B cell (primary cell): Measurements from ENCODE around the gene MEAF6. TPM values are rescaled to one million over a fixed set of nuclear protein-coding genes. Genes with fewer than 3 reads are reported as not detected.
"Not testable (repeated sequence)": the region's sequence is repeated elsewhere in the genome, so short reads cannot be mapped to it uniquely, and the experiment has no call there.

Source experiments
- ATAC-seq: fragments of 200-7000 bp; cut with Tn5 transposase; one replicate; pipeline ENCODE4 v1.10.0; 2021; ENCODE audit warnings: low read depth, mild to moderate bottlenecking, moderate number of reproducible peaks, moderate library complexity
- CTCF ChIA-PET: fragments of 350-600 bp; sonication (Branson Sonifier 250); formaldehyde crosslinking; loops from one replicate; lab custom pipeline; 2021; ENCODE audit warnings: antibody characterized with exemption, inconsistent platforms; lab: Charles Lee
- POLR2A ChIA-PET: fragments of 350-600 bp; sonication (Branson Sonifier 250); formaldehyde crosslinking; loops from one replicate; lab custom pipeline; 2021; ENCODE audit warnings: antibody characterized with exemption; lab: Charles Lee
- DNase-seq: peaks from one replicate; pipeline ENCODE4 v3.0.0; 2013
- H2AFZ ChIP-seq: 2 replicates; pipeline ENCODE4 v1.6.1; 2012; ENCODE audit warnings: mild to moderate bottlenecking, low read depth, low read length; ENCODE audit not compliant: insufficient read depth, poor library complexity, severe bottlenecking
- H3K27ac ChIP-seq, 2 donors: 1 replicate in 1 of 2; 2 replicates in 1 of 2; pipeline ENCODE4 v1.5.1; 2012 to 2013; ENCODE audit warnings: low read length in 2 of 2, mild to moderate bottlenecking in 2 of 2, moderate library complexity in 1 of 2
- H3K27me3 ChIP-seq, 4 experiments: fragments of 200-600 bp in 1 of 4; sonication (generic) in 1 of 4; replicated peaks in 1 of 4; 1 replicate in 2 of 4; 2 replicates in 2 of 4; pipeline versions ENCODE4 v1.6.1 to v1.7.0; 2013 to 2016; ENCODE audit warnings: low read length in 3 of 4, mild to moderate bottlenecking in 2 of 4, mixed read lengths in 1 of 4, moderate library complexity in 1 of 4; ENCODE audit not compliant: insufficient read depth in 4 of 4, control insufficient read depth in 3 of 4; ENCODE audit errors: control extremely low read depth in 1 of 4
- H3K36me3 ChIP-seq, 2 experiments: replicated peaks in 1 of 2; 1 replicate in 1 of 2; 2 replicates in 1 of 2; pipeline versions ENCODE4 v1.6.1 to v1.7.1; 2013; ENCODE audit warnings: low read length in 1 of 2; ENCODE audit not compliant: insufficient read depth in 2 of 2, control insufficient read depth in 1 of 2; ENCODE audit errors: control extremely low read depth in 1 of 2, extremely low read depth in 1 of 2
- H3K4me1 ChIP-seq, 2 donors: fragments of 200-600 bp in 1 of 2; sonication (generic) in 1 of 2; 1 replicate in 1 of 2; 2 replicates in 1 of 2; pipeline versions ENCODE4 v1.5.1 to v1.6.1; 2013 to 2017; ENCODE audit warnings: low read length in 2 of 2; ENCODE audit not compliant: control insufficient read depth in 2 of 2, insufficient read depth in 2 of 2
- H3K4me2 ChIP-seq: replicated peaks from 2 replicates; pipeline ENCODE3; 2012; ENCODE audit warnings: mild to moderate bottlenecking, low read depth, low read length; ENCODE audit not compliant: poor library complexity, severe bottlenecking
- H3K4me3 ChIP-seq, 5 experiments: fragments of 200-600 bp in 1 of 5; sonication (generic) in 1 of 5; 1 replicate in 3 of 5; 2 replicates in 2 of 5; pipeline versions ENCODE4 v1.5.1 to v1.7.0; 2011 to 2016; ENCODE audit warnings: low read length in 4 of 5, mild to moderate bottlenecking in 4 of 5, low read depth in 2 of 5, control low read depth in 1 of 5, moderate library complexity in 1 of 5; ENCODE audit not compliant: insufficient read depth in 1 of 5; ENCODE audit errors: control extremely low read depth in 1 of 5, extremely low read depth in 1 of 5
- H3K79me2 ChIP-seq: fragments of 200-600 bp; sonication (generic); one replicate; pipeline ENCODE4 v1.6.0; 2016; ENCODE audit warnings: low read length; ENCODE audit not compliant: control insufficient read depth, insufficient read depth
- H3K9ac ChIP-seq: fragments of 200-600 bp; sonication (generic); 2 replicates; pipeline ENCODE4 v1.6.1; 2017; ENCODE audit warnings: mild to moderate bottlenecking, low read length, moderate library complexity
- H3K9me3 ChIP-seq, 3 donors: one replicate each; pipeline versions ENCODE4 v1.6.1 to v1.7.1; 2013; ENCODE audit warnings: low read length in 2 of 3; ENCODE audit not compliant: control insufficient read depth in 2 of 3, insufficient read depth in 1 of 3; ENCODE audit errors: control extremely low read depth in 1 of 3
- H4K20me1 ChIP-seq: 2 replicates; pipeline ENCODE4 v1.6.0; 2012; ENCODE audit warnings: mild to moderate bottlenecking, low read length; ENCODE audit not compliant: insufficient read depth, control insufficient read depth, poor library complexity, severe bottlenecking
- H3K27ac Mint-ChIP-seq: one replicate; pipeline ENCODE4 v1.8.0; 2021; ENCODE audit warnings: mixed read lengths
- H3K27me3 Mint-ChIP-seq: one replicate; pipeline ENCODE4 v1.8.0; 2021; ENCODE audit warnings: mixed read lengths
- H3K4me1 Mint-ChIP-seq: one replicate; pipeline ENCODE4 v1.8.0; 2021; ENCODE audit warnings: mixed read lengths
- H3K4me3 Mint-ChIP-seq: one replicate; pipeline ENCODE4 v1.8.0; 2021; ENCODE audit warnings: mixed read lengths
- H3K9me3 Mint-ChIP-seq: one replicate; pipeline ENCODE4 v1.8.0; 2022; ENCODE audit warnings: mixed read lengths; ENCODE audit not compliant: insufficient read depth
- EZH2 ChIP-seq: IDR thresholded peaks from 2 replicates; pipeline ENCODE4 v1.6.1; 2012; ENCODE audit warnings: borderline replicate concordance, low read depth, mild to moderate bottlenecking, moderate library complexity, low read length; ENCODE audit not compliant: insufficient read depth, poor library complexity, severe bottlenecking
- WGBS: methylation state at CpG from one replicate; pipeline ENCODE4 v1.1.5; 2013; ENCODE audit warnings: missing lambda C conversion rate; ENCODE audit not compliant: insufficient coverage; 5-methylcytosine and 5-hydroxymethylcytosine counted together
- intact Hi-C: fragments of 100-400 bp; cut with micrococcal nuclease; formaldehyde crosslinking; loops from one replicate; pipeline ENCODE4 v1.10.0; 2022
- polyA plus RNA-seq: library from polyadenylated mRNA; depleted of rRNA; stranded (reverse); fragments of >200 nt; gene quantifications from 2 replicates; pipeline ENCODE4 v1.2.3, GENCODE V29; 2012
- total RNA-seq, 2 donors: library from RNA; stranded (reverse); fragments of 120-200 nt in 1 of 2; gene quantifications; 1 replicate in 1 of 2; 2 replicates in 1 of 2; pipeline versions ENCODE4 v1.2.3 to v1.2.4, GENCODE V29; 2013 to 2022
- TF ChIP-seq, protein P1 (sequence below): fragments of 200-600 bp; IDR thresholded peaks from one replicate; pipeline ENCODE4 v1.8.0; 2022; ENCODE audit warnings: antibody characterized with exemption, mild to moderate bottlenecking

Gene MEAF6
- total and polyA plus RNA-seq, 2 donors (not counting 1 experiment from before 2014, with no cell fraction given): 52.5 to 84.2 TPM

DNA sequence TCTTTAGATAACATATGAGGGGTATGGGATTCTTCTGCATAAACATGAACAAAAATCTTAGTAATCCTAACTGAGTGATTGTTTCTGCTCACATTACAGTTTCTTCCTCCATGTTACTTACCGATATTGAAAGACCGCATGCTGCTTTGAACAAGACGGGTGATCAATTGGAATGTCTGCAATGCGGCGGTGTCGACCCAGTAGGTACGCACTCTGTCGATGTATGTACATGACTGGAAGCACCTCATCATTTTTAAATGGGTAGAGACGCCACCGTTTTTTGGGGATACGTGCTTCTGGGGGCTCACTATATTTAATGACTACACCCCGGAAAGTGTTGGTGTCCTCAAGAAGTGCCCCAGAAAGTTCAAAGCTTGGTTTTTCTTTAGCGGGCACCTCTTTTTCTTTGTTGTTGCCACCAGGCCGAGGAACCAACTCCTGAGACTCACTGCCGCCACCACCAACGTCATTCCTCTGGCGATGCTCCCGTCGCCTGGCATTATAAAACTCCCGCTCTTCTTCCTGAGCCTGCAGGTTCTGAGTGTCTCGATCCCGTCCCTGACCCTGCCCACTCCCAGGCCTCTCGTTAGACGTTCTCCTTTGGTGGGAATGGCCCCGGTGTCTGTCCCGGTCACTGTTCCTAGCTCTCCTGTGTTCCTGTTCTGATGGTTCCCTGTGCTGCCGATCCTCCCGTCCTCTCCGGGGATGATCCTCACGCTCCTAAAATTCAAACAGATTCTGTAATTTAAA is 25.6 kb upstream of the MEAF6 start:
- Histone ChIP-seq H3K9me3 (no peaks in the 10 kb centered on the region), H3K79me2 (peaks cover 29% of the 10 kb centered on the region), H3K27me3 (no peaks in the 10 kb centered on the region), H3K36me3 (peaks cover 7 to 67% of the 10 kb centered on the region in 2 experiments), H3K27ac (no peak overlapping the region), H3K4me2 (no peak overlapping the region), H3K9ac (no peak overlapping the region), H2AFZ (no peak overlapping the region), H3K4me3 (no peak overlapping the region), H3K4me1 (no peaks in the 10 kb centered on the region), H4K20me1 (peaks cover 9% of the 10 kb centered on the region)
- Mint-ChIP-seq H3K27me3 (no peaks in the 10 kb centered on the region), H3K27ac (no peak overlapping the region), H3K9me3 (no peaks in the 10 kb centered on the region), H3K4me1 (no peaks in the 10 kb centered on the region), H3K4me3 (no peak overlapping the region)
- intact Hi-C loops: no loop called here
- DNase-seq (no peak), ATAC-seq (no peak)
- CTCF ChIA-PET: no interaction called here
- WGBS: 99% methylated on average over 30 of the region's 30 CpGs
- no peak for TF ChIP-seq EZH2
- TF ChIP-seq, protein P1, sequence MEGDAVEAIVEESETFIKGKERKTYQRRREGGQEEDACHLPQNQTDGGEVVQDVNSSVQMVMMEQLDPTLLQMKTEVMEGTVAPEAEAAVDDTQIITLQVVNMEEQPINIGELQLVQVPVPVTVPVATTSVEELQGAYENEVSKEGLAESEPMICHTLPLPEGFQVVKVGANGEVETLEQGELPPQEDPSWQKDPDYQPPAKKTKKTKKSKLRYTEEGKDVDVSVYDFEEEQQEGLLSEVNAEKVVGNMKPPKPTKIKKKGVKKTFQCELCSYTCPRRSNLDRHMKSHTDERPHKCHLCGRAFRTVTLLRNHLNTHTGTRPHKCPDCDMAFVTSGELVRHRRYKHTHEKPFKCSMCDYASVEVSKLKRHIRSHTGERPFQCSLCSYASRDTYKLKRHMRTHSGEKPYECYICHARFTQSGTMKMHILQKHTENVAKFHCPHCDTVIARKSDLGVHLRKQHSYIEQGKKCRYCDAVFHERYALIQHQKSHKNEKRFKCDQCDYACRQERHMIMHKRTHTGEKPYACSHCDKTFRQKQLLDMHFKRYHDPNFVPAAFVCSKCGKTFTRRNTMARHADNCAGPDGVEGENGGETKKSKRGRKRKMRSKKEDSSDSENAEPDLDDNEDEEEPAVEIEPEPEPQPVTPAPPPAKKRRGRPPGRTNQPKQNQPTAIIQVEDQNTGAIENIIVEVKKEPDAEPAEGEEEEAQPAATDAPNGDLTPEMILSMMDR: no peak
- POLR2A ChIA-PET: no interaction called here

DNA sequence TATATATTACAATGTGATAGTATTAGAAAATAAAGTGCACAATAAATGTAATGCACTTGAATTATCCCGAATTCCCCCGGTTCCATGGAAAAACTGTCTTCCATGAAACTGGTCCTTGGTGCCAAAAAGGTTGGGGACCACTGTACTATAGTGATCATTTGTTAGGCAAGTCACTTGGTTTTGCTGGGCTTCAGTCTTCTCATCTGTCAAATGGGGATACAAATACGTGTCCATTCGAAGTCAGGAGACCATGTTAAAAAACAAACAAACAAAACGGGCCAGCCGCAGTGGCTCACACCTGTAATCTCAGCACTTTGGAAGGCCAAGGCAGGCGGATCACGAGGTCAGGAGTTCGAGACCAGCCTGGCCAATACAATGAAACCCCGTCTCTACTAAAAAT is 24.6 kb upstream of the MEAF6 start:
- H3K27me3 ChIP-seq, CTCF ChIA-PET: not testable (repeated sequence)
- POLR2A ChIA-PET: interaction anchor here (0.6 kb wide), 1 partner anchor 1489 kb away, joined by 3 read pairs; no protein-coding TSS in a partner anchor

More for the DNA sequence above, 24.6 kb upstream of the MEAF6 start:
- Histone ChIP-seq H3K79me2 (peaks cover 33% of the 10 kb centered on the region), H3K36me3 (peaks cover 5 to 62% of the 10 kb centered on the region in 2 experiments)
- H2AFZ ChIP-seq, H4K20me1 ChIP-seq, H3K4me1 Mint-ChIP-seq, intact Hi-C loops, H3K4me3 ChIP-seq, H3K4me2 ChIP-seq, H3K27me3 Mint-ChIP-seq, H3K9me3 Mint-ChIP-seq, H3K4me3 Mint-ChIP-seq, H3K9ac ChIP-seq, H3K9me3 ChIP-seq, H3K27ac ChIP-seq, H3K27ac Mint-ChIP-seq, DNase-seq, H3K4me1 ChIP-seq, ATAC-seq: not testable (repeated sequence)
- 97% methylated on average over 8 of the region's 10 CpGs for WGBS
